ENCODE results near the gene CD1E.
"Not testable (repeated sequence)": the region's sequence is repeated elsewhere in the genome, so short reads cannot be mapped to it uniquely, and the experiment has no call there.

CD1E gene

DNA sequence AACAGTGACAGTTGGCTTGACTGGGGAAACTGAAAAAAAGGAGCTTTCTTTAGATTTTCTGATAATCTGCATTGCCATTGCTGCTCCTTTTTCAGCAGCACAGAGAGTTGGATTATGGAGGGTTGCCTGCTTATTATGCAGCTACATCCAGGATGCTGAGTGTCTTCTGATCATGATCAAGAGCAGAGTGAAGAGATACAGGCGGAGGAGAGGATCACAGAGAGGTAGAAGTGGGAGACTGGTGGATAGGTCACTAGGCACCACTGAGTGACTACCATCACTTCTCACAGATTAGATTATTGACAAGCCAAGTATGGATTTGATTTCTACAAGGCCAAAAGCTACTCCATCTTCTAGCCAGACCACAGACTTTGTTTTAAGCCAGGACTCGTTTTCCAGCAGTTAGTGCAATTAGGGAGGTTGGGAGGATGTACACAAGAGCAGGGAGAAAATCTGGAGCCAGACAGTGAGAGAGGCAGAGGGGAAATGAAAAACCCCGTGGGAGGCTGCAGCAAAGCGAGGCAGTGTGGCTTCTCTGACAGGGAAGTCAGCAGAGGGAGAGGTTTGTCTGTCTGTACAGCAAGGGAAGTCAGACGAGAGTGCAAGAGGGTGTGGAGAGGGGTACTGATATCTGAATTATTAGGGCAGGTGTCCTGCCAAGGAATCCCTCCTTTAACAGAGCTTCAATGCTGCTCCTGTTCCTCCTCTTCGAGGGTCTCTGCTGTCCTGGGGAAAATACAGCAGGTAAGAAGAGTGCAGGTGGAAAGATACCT, at the start of gene CD1E:
CD1E (plus strand) TSS at position 592 of the 773 bp plus-strand sequence; CDS start at position 687, 95 bp downstream.
- no peak for DNase-seq

DNA sequence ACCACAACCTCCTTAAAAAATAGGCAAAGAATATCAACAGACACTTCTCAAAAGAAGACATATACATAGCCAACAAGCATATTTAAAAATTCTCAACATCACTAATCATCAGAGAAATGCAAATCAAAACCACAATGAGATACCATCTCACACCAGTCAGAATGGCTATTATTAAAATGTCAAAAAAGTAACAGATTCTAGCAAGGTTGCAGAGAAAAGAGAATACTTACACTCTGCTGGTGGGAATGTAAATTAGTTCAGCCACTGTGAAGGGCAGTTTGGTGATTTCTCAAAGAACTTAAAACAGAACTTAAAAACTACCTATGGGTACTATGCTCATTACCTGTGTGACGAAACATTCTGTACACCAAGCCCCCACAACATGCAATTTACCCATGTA, 43.1 kb upstream of the CD1E start:
- DNase-seq: no peak

DNA sequence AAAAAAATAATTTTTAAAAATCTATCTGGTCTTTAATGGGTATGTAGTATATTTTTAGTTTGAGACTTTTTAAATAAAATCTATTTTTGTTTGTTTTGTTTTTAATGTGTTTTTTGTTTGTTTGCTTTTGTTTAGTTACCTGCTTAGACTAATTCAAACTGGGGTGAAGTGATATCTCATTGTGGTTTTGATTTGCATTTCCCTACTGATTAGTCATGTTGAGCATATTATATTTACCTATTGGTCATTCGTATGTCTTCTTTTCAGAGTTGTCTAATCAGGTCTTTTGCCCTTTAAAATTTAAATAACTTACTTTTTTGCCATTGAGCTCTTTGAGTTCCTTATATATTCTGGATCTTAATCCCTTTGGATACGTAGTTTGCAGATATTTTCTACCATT, 42.6 kb upstream of the CD1E start:
- DNase-seq: no peak

DNA sequence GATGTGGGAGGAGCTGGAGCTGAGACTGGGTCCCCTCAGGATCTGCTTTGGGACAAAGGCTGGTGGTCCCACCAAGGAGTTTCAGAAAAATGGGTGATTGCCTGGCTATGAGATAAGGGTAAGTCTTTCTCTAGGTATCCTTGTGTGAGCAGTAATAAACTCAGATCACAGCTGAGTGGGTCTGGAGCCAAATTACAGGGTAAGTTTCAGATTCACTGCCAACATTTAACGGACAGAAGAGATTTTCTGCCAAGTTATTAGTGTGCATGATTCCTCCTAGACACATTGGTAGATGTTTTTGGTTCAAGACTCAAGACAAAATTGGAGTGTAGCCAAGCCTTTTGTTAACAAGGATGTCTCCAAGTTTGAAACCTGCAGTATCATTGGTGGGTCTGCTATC, 29.8 kb upstream of the CD1E start:
- no peak for DNase-seq

DNA sequence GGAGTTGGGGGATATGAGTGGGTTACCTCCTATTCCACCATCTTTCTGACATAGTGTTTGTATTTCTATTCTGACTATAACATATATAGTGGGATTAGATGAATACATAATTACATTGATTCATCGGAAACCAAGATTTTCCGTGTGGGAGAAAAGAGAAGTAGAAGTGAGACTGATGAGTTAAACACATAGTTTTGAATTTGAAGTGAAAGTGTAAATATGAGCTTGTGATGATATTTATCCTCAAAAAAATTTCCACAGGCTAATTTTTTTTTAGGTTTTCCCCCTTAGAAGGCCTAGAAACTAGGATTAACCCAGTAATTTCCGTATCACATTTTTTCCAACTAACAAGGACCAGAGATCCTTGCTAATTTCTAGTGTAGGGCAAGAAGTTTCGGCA, 29.3 kb upstream of the CD1E start:
- no peak for DNase-seq

DNA sequence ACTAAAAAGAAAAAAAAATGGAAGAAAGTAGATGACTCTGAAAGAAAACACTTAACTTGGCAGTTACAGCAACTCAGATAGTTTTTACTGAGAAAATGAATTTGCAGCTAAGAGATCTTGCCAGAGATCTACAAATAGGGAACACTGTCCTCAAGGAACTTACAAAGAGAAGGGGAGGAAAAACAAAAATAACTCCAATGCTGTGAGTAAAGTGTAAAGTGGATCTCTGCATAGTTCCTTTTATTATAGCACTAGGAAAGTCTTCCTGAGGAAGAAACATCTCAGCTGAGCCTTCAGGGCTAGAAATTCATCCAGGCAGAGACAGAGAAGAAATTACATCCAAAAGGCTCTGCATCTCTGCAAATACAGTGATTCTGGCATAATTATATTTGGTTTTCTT, 26.2 kb upstream of the CD1E start:
- DNase-seq: no peak

DNA sequence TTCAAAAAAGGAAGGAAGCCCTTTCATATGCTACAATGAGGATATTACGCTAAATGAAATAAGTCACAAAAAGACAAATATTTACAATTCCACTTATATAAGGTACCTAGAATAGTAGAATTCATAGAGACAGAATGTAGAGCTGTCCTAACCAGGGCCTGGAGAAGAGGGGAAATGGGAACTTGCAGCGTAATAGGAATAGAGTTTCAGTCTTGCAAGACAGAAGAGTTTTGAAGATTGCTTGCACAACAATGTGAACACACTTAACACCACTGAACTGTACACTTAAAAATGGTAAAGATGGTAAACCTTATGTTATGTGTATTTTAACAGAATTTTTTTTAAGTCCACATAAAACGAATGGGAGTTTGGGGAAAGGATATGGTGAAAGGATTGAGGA, 25.3 kb upstream of the CD1E start:
- DNase-seq: no peak

DNA sequence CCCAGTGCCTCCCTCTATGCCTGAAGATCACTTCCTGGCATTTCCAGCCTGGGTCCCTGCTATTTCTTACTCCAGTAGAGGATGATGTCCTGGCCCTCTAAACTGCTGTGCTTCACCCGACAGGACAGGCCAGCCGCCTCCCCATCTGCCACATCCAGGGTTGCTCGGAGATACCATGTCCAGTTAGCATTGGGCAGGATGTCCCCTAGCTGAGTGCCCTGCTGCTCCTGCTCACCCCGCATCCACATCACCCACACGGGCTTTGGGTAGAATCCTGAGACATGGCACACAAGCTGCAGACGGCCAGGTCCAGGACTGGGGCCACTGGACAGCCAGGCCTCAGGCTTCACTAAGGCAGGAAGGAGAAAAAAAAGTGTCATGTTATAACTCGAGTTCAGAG, 24.4 kb upstream of the CD1E start:
- DNase-seq: no peak

DNA sequence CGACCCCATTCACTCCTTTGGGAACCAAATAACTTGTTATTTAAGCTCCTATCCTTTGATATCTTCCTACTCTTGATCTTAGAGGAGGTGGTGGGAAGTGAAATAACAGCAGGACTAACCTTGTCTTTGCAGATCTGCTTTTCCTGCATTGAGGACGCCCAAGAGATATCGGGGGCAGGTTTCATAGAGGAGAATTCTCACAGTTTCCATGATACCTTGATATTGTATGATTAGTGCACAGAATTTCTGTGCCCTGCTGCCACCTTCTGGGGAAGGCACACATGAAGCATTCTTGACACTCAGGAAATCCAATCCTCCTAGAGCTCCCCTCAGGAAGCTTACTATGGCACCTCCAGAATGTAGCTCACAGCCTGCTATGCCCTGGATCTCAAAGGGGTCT, 24.0 kb upstream of the CD1E start:
- DNase-seq: no peak

DNA sequence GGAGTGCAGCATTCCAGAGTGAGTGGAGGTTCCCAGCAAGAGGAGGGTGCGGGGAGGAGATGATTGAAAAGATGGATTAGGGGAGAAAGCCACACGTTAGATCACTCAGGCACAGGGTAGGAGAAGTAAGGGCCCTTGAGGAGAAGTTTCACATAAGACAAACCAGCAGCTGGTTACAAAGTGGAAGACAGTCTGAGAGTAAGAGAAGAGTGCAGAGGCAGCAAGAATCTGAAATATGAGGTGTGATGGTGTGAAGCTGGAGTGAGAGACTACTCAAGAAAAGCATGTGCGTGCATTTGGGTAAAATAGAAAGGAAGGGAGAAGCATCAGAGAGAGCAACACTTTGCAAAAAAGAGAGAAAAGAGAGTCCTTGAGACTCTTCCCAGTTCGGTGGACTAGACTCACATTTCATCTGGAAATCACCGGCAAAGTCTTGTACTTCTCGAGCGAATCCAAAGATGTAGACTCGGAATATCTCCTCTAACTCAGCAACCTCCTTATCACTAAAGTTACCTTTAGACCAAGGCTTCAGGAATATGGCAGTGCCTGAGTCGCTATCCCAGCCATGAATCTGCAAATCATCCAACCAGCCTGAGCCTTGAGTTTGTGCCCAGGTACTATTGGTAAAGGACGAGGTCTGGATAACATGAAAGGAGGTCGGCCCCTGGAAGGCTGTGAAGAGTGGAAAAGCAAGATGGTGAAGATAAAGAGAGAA, 23.1 kb upstream of the CD1E start:
- no peak for DNase-seq

DNA sequence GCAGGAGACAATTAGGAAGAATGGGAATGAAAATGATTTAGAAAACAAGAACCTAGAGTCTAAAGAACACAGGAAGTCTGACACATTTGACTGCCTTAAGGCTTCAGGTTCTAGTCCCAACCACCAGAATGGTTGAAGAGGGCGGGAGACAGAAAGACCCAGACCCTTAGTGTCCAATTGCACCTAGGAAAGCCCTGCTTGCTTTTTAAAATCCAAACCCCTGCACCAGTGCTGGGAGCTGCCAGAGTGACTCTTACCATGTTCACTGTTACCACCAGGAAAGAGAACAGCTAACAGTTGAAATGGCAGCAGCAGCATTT, 22.6 kb upstream of the CD1E start:
- no peak for DNase-seq

DNA sequence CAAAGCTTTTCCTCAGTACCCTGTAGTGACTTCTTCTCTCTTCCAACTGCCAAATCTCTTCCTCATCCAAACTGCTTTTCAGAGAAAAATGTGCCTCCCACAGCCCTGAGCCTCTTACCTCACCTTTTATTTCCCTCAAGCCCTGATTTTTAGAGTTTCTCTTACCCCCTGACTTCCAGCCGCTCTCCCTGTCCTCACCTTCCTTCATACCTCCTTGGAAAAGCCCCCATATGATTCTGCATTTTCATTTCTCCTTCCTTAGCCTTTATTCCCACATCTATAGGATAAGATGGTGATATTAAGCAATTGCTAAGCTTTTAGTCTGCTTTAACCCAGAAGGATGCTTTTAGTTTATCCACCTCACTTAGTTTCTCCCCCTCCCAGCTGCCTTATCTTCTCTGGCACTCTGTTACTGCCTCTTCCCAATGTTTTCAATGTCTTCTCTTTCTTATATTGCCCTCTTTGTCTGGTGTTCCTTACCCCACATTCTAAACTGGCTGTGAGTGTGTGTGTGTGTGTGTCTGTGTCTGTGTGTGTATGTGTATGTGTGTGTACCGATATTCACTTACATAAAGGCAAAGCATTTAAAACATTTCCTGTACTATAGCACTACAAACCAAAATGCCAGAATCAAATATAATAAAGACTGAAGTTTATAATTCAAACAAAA, 22.1 kb upstream of the CD1E start, which contains the start of gene CD1B:
CD1B (minus strand) TSS at position 51 of the 670 bp plus-strand sequence. CDS start 108 bp downstream, outside the sequence.
- no peak for DNase-seq

DNA sequence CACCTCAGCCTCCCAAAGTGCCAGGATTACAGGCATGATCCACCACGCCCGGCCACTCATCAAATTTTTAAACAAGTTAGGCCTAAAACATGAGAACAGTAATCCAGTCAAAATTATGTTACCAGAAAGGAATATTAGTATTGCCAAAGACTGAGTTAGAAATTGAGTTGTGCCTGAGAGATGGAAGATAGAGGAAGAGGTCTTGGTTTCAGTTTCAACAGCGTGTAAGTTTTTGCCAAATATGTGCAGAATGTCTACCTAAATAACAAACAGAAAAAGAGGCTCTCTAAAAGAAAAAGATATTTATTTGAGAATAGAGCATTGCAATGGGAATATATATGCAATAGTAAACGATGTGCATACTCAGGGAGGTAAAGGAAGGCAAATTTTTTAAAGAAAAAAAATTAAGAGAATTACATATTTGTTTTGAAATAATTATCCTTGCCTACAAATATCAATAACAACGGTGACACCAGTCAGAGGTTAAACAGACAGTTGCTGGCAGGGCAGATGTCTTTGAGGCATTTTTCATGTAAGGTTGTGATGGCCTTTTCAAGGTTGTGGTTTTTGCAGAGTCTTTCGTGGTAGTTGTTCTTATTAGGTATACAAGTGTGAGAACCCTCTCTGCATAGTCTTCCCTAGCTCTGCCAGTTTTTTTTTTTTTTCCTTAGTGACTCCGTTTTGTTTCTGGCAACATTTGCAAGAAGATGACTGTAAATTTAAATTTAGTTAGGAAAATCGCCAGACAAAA, 20.1 kb upstream of the CD1E start:
- DNase-seq: no peak

DNA sequence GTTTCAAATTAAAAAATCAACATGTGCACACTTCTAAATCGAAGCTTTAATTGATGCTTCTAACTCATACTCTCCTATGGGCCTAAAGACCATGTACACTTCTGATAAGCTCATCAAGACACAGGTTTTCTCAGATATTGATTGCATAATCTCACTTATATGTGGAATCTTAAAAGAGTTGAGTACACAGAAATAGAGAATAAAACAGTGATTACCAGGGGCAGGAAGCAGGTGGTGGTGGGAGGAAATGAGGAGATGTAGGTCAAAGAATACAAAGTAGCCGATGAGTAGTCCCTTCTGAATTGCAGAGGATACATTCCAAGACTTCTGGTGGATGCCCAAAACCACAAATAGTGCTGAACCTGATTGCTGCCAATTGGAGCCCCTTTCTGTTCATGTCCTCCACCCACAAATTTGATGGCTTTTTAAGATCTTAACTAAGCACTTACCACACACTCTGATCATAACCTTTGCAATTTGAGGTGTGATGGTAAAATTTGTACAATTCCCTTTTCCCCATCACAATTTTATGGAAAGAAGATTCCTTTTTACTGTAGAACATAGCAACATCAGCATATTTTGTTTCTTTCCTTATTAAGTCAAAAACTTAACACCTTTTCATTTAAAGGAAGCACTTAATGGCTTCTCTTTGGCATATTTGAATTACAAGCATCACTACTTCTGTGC, 19.0 kb upstream of the CD1E start:
- no peak for DNase-seq

DNA sequence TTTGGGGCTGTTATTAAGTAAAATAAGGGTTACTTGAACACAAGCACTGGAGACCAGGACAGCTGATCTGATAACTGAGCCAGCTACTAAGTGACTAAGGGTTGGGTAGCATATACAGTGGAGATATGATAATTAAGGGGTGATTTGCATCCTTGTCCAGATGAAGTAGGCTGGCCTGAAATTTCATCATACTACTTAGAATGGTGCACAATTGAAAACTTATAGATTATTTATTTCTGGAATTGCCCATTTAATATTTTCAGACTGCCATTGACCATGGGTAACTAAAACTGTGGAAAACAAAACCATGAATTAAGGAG, 18.5 kb upstream of the CD1E start:
- no peak for DNase-seq

DNA sequence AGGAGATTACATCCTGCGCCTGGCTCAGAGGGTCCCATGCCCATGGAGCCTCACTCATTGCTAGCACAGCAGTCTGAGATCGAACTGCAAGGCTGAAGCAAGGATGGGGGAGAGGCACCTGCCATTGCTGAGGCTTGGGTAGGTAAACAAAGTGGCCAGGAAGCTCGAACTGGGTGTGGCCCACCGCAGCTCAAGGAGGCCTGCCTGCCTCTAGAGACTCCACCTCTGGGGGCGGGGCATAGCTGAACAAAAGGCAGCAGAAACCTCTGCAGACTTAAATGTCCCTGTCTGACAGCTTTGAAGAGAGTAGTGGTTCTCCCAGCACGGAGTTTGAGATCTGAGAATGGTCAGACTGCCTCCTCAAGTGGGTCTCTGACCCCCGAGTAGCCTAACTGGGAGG, 17.3 kb upstream of the CD1E start:
- not testable (repeated sequence) for DNase-seq

DNA sequence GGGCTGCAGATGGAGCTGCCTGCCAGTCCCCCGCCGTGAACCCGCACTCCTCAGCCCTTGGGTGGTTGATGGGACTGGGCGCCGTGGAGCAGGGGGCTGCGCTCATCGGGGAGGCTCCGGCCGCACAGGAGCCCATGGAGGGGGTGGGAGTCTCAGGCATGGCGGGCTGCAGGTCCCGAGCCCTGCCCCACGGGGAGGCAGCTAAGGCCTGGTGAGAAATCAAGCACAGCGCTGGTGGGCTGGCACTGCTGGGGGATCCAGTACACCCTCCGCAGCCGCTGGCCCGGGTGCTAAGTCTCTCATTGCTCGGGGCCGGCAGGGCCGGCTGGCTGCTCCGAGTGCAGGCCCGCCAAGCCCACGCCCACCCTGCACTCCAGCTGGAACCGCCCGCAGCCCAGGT, 4.7 kb upstream of the CD1E start:
- DNase-seq: not testable (repeated sequence)

DNA sequence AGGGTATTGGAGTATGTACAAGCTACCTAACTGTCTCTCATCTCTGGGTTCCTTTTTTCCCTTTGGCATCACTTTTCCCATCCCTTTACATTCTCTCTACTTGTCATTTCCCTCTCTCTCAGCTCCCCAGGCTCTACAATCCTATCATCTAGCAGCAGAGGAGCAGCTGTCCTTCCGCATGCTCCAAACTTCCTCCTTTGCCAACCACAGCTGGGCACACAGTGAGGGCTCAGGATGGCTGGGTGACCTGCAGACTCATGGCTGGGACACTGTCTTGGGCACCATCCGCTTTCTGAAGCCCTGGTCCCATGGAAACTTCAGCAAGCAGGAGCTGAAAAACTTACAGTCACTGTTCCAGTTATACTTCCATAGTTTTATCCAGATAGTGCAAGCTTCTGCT, 561 bp downstream of the CD1E start:
- no peak for DNase-seq

DNA sequence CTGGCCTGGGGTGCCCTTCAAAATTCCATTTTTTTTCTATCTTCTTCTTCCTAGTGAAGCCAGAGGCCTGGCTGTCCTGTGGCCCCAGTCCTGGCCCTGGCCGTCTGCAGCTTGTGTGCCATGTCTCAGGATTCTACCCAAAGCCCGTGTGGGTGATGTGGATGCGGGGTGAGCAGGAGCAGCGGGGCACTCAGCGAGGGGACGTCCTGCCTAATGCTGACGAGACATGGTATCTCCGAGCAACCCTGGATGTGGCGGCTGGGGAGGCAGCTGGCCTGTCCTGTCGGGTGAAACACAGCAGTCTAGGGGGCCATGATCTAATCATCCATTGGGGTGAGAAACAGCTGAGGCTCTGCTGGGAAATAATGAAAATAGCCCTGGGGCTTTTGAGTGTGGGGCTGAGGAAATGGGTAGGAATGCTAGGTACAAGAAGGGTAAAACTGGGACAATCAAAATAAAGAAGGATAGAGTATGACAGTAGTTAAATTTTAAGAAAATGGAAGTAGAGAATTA, 2.1 kb downstream of the CD1E start:
- DNase-seq: no peak

DNA sequence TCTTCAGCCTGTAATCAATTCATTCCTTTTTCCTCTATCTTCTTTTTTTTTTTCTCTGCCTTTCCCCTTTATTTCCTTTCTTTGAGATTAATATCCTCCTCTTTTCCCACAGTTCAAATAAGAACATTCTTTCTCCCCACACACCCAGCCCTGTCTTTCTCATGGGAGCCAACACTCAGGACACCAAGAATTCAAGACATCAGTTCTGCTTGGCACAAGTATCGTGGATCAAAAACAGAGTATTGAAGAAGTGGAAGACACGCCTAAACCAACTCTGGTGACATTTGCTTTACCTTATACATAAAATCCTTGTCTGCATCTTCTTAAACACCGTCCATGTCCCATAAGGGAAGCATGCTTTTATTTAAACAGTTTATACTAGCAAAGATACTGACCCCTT, 2.9 kb downstream of the CD1E start:
- DNase-seq: no peak

DNA sequence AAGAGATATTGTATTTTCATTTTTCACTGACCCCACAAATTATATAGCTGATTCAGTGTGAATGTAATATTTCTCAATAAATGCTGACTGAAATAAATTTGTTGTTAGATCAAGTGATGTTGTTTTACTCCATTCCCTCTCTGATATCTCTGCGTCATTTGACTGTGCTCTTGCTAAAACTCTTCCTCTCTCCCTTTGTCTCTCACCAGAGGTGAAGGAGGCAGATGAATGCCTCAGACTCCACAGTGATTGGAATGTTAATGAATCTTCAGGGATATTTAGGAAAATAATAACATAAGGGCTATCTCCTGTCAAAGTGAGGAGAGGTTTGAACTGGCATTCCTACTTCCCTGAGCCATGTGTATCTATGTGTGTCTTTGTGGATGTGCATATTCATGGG, 3.7 kb downstream of the CD1E start:
- DNase-seq: no peak

DNA sequence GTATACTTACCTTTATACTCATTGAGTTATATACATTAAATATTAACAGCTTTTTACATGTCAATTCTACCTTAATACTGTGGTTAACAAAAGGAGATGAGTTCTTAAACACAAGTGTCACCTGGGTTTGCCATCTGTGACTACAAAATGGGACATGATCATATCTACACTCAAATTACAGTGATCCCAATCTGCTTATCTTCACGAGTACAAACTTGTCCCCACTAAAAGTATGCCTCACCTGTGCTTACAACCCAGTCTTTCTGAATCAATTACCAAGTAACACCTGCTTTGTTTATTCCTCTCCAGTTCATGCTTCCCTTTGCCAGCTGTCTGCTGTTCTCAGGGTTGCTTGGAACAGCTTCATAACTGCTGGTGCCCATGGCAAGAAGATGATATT, 8.8 kb downstream of the CD1E start:
- no peak for DNase-seq

DNA sequence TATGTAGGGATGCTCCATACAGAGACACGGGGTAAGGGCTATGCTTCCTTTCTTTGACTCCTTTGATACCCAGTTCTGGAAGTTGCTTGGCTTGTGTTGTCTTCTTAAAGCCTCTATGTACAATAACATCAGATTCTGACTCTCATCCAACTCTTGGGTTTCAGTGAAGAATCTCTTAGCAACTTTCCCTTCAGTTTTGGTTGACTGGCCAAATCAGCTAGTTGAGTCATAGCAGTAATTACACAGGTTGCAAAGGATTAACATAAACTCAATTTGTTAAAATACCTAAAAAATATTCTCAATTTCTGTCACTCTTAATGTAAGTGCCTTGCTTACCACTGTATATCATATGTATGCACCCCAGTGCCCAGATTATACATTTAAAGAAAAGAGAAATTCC, 9.2 kb downstream of the CD1E start:
- no peak for DNase-seq
